NCI-H1436 treated with DMSO at 0.1 percent for 48 hours (cell line): ENCODE measurements around the gene FAM170B.

Experiments used
- DNase-seq: peaks from one replicate; lab custom pipeline; 2025; lab: John Stamatoyannopoulos, UW

The FAM170B gene

GRCh38 chr10:49123981-49124950 lies 9.6 kb downstream of the FAM170B start:
- no peak for DNase-seq

DNA sequence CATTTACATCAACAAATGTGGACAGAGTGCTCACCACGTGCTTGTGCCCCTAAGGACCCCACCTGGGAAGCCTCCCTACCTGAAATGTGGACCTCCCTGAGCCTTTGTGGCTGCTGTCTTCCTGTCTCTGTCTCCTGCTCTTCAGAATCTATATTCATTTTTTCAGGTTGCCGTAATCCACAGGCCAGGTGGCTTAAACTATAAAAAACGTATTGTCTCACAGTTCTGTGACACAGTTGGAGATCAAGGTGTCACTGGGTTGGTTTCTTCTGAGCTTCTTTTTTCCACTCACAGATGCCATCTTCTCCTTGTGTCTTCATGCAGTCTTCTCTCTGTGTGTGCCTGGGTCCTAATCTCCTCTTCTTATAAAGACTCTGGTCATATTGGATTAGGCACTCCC lies 12.9 kb downstream of the FAM170B start:
- no peak for DNase-seq

GRCh38 chr10:49119746-49120145 lies 14.1 kb downstream of the FAM170B start:
- DNase-seq: no peak

- no peak for DNase-seq
These were observed 15.3 kb downstream of the FAM170B start for GRCh38 chr10:49118430-49119074.

DNA sequence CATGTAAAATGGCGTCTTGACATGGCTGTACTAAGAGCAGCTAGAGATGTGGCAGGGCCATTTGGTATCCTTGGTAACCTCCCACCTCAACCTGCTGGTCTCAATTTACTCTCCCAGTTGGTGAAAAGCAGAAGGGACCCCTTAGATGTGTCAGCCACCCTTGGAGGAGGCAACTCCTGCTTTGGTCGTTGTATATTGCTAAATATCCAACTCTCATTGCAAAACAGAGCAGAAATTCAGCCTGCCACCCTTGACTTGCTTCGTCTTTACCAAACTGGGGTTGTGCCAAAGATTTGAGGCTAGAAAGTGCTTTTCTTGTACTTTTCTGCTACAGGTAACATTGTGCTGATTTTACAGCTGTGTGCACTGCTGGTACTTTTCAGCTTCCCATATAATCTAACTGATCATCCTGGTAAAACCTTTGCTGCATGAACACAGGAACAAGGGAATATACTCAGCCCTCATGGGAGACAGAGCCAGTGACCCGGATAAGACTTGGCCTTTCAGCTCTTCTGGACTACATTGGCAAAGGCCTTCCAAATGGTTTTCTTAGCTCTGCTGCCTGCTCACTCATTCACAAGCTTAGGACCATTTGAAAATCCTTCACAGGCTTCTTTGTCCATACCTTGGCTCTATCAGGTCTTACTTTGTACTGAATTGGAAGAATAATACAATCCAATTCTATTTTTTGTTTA lies 16.3 kb downstream of the FAM170B start:
- DNase-seq: no peak

GRCh38 chr10:49116509-49117375 lies 17.1 kb downstream of the FAM170B start:
- no peak for DNase-seq

DNA sequence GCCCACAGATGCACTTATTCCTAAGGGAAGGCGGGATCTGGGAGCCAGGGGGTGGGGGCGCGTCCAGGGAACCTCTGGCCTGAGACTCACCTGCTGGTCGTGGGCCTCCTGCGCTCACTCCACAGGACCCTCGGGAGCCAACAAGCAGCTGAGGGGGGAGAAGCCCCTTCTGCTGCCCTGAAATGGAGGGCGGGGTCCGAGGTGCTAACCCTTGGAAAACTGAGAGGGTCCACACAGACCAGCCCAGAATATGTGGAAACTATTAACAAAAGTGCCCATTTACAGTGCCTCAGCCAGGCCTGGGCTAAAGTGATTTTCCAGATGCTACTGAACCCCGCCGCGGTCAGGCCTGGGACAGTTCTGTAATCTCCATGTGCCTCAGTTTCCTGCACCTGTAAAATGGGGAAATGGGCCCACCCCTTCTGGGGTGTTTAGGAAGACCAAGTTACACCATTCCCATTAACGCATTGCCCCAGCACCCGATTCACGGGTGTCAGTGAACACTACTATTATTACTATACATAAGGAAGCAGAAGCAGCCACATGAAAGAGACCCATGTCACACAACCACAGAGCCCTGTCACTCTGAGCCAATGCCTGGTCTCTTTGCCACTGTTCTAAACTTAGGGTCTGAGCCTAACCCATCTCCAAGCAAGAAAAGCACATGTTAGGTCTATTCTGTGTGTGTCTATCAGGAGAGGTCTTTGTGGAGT lies 17.9 kb downstream of the FAM170B start:
- DNase-seq: no peak

DNA sequence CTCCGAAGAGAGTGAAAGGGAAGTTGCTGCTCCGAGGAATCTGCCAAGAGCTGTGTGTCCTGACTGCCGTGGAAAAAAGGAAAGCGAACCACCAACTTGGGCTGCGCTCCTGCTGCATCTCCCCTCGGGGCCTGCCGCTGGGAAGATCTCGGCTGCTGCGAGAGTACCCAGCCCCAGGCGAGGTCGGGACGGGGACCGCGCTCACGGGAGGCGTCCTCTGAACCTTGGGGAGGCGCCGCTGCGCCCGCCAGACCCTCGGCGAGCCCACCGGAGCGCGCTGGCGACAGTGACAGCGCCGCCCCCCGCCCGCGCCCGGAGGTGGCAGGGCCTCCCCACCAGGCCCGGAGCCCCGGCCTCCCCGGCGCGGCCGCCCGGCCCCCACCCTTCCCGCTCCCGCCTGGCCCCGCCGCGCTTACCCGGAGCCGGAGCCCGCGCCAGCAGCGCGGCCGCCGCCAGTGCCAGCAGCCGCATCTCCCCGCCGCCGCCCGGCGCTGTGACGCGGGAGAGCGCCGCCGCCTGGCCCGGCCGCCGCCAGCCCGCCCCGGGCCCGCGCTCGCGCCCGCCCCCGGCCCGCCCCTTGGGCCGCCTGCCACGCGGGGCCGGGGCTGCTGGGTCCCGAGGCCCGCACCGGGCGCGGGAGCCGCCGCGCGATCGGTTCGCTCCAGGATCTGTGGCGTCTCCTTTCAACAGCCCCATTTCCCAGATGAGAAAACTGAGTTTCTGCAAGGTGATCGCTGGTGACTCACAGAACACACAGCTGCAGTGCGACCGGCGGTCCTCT lies 18.6 kb downstream of the FAM170B start, which contains the start of gene VSTM4:
Gene VSTM4, minus strand, starts transcription at position 508 of the 781 bp plus-strand sequence. Its CDS starts 37 bp downstream, at position 471.
- DNase-seq: no peak

DNA sequence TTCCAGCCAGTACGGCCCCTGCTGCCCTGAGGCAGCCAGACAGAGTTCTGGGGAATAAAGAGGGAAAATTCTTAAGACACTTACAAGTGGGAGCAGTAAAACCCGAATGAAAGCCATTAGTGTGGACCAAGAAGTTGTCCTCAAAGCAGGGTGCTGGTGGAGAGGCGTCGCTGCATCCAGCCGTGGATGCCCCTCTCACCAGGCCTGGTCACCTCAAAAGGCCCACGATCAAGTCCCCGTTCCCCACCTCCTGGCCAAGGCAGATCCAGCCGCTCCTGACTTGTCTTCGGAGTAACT lies 19.2 kb downstream of the FAM170B start:
- DNase-seq: no peak

DNA sequence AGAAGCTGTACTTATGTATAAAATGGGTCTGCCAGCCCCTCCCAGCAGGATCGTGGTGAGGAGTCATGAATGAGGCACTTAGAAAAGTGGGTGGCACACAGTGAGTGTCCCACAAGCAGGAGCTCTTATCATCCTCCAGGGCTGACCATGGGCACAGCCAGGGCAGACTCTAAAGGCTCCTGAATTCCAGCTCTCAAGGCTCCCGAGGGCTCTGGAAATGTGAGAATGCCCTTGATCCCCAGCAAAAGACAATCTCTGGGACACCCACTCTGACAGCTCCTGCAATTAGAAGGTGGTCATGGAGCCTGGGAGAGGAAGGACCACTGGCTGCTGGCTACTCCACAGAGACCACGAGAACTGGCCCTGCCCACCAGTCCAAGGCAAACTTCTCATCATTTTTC lies 20.1 kb downstream of the FAM170B start:
- no peak for DNase-seq

GRCh38 chr10:49112851-49113250 lies 21.0 kb downstream of the FAM170B start:
- DNase-seq: no peak

GRCh38 chr10:49112098-49112497 lies 21.7 kb downstream of the FAM170B start:
- no peak for DNase-seq

- no peak for DNase-seq
These were observed 22.5 kb downstream of the FAM170B start for GRCh38 chr10:49111320-49111698.

DNA sequence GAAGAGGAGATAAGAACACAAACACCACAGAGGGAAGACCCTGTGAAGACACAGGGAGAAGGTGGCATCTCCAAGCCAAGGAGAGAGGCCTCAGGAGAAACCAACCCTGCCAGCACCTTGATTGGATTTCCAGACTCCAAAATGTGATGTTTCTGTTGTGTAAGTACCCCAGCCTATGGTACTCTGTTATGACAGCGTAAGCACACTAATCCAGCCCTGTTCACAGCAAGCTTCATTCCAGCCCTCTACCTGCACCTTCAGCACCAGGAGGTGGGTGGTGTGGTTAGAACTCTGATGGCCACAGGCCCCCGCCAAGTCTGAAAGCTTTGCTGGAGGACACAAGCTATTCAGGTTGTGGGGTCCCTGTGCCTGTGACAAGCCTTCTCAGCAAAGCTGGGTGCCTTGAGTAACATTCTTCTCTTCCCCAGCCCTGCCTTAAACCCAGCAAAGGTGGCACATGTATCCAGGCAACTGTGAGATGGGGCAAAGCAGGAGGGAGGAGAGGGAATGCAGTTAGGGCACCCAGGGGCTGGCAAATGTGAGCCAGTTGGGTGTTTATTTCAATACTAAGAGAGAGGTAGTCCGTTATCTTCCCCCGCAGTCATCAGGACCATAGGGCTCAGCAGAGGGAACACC lies 23.0 kb downstream of the FAM170B start:
- no peak for DNase-seq

- no peak for DNase-seq
These were observed 24.0 kb downstream of the FAM170B start for GRCh38 chr10:49109669-49110340.

DNA sequence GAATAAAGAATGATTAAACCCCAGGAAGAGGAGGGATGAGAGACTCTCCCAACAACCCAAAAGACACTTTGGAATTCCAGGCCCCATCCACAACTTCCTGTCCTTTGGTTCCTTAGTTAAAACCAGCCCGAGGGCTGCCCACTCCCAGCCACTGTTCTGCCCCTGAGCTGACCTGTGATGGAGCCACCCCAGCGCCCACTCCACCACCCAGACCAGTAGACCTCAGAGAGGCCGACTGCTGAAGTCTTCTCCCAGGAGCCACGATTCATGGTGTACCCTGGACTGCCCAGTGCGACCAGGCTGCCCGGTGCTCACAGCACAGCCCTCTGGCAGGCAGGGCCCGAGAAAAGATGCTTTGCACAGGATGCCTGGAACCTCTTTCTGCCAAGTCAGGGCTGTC lies 25.2 kb downstream of the FAM170B start:
- DNase-seq: no peak

GRCh38 chr10:49107887-49108267 lies 25.9 kb downstream of the FAM170B start:
- no peak for DNase-seq

GRCh38 chr10:49107111-49107886 lies 26.5 kb downstream of the FAM170B start:
- no peak for DNase-seq

DNA sequence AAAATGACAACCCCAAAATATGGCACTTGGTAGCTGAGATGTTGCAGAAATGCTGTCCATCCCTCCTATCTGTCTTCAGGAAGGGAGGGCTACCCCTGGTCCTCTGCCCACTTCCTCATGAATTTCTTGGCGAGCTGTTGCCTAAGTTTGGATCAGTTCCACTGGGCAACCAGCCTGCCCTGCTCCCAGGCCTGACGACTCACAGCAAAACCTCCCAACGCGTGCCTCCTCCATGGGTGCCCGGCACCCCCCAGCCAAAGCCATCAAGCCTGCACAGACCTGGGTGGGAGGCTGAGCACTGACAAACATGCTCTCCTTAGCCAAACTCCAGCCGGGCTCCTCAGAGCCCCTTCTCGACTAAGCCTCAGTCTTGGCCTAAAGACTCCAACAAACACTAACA lies 27.4 kb downstream of the FAM170B start:
- no peak for DNase-seq
